Embryonic facial prominence (tissue), 1 donor: ENCODE measurements around the gene OR2AP1.
"Not testable (repeated sequence)": the region's sequence is repeated elsewhere in the genome, so short reads cannot be mapped to it uniquely, and the experiment has no call there.

Experiments
- DNase-seq: peaks from one replicate; pipeline ENCODE4 v3.0.0-alpha.2; 2016; ENCODE audit errors: extremely low spot score

The OR2AP1 gene

DNA sequence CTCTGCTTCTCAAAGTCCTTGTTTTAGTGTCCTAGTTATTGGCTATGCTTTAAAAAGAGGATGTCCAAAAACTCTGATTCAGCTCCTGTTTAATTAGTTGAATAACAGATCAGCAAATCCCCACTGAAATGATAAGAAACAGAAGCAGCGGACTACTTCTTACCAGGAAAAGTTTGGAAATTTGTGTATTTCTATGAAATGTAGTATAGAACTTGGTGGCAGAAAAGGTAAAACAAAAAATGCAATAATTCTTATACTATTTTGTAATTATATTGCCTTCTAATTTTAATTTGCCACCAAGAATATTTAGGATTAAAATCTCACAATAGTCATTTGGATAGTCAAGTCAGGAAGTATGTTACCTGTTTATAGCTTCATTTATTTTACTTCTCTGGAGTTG lies at the start of gene OR2AP1:
Gene OR2AP1 (plus strand): TSS at position 301 of the 400 bp plus-strand sequence. CDS start 1,947 bp downstream, outside the sequence.
- no peak for DNase-seq

DNA sequence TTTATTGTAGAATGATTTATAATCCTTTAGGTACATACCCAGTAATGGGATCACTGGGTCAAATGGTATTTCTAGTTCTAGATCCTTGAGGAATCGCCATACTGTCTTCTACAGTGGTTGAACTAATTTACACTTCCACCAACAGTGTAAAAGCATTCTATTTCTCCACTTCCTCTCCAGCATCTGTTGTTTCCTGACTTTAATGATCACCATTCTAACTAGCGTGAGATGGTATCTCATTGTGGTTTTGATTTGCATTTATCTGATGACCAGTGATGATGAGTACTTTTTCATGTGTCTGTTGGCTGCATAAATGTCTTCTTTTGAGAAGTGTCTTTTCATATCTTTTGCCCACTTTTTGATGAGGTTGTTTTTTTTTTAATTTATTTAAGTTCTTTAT lies 24.0 kb upstream of the OR2AP1 start:
- DNase-seq: not testable (repeated sequence)

DNA sequence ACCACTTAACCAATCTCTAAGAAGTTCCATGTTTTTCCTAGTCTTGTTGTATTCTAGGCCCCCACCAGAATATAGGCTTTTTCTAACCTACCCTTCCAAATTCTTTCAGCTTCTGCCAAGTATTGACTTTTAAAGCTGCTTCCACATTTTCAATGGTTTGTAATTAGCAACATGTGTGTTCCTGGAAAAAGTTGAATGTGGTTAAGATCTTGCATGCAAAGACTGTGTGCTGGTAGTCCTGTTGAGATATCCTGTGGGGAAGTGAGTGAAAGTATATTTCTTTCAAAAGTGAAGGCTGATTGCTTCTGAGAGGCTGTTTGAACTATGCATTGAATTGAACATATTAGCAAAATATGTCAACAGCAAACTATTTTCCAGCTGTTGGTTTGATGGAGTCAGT lies 23.5 kb upstream of the OR2AP1 start:
- no peak for DNase-seq

DNA sequence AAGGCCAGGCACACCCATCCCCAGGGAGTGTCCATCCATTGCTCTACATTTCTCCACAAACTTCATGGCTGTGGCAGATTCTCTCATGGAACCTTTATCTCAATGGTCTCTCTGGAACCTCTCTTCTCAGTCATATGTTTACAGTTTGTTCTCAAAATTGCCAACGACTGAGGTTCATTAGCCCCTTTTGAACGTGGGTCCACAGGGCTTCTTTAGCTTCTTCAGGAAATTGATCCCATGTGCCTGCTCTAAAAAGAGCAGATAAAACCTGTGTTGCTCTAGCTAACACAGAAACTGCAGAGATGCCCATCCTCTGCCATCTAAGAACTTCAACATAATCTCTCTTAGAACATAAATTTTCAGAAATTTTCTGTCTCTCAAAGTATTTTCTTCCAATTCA lies 23.0 kb upstream of the OR2AP1 start, which contains the start of gene OR6C4:
Gene OR6C4 (plus strand): TSS at position 301 of the 400 bp plus-strand sequence. CDS start 1,625 bp downstream, outside the sequence.
- DNase-seq: no peak

DNA sequence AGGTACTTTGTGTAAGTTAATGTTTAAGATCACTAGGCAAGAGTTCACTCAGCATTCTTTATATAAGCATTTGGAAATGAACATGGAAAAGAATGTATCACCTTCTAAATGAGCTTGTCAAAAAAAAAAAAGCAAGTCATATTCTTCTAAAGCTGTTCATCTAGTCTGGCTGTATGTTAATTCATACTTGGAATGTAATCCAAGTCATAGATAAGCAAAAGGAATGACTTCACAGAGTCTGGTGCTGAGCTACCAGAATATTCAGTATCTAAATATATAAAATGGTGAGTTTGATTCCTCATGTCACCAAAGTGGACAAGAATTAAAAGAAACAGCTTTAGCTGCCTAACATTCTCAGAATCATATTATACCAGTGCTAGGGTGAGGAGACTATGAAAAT lies 18.0 kb upstream of the OR2AP1 start:
- no peak for DNase-seq

DNA sequence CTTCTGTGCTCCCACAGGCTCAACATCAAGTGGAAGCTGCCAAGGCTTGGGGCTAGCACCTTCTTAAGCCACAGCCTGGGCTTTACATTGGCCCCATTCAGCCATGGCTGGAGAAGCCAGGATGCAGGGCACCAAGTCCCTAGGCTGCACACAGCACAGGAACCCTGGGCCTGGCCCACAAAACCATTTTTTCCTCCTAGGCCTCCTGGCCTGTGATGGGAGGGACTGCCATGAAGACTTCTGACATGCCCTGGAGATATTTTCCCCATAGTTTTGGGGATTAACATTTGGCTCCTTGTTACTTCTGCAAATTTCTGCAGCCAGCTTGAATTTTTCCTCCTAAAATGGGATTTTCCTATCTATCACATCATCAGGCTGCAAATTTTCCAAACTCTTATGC lies 2.2 kb upstream of the OR2AP1 start:
- DNase-seq: not testable (repeated sequence)

DNA sequence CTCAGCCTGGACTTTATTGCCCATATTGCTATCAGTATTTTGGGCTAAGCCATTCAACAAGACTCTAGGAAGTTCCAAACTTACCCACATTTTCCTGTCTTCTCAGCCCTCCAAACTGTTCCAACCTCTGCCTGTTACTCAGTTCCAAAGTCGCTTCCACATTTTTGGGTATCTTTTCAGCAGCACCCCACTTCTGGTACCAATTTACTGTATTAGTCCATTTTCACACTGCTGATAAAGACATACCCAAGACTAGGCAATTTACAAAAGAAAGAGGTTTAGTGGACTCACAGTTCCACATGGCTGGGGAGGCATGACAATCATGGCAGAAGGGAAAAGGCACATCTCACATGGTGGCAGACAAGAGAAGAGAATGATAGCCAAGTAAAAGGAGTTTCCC lies 1.6 kb upstream of the OR2AP1 start:
- not testable (repeated sequence) for DNase-seq

DNA sequence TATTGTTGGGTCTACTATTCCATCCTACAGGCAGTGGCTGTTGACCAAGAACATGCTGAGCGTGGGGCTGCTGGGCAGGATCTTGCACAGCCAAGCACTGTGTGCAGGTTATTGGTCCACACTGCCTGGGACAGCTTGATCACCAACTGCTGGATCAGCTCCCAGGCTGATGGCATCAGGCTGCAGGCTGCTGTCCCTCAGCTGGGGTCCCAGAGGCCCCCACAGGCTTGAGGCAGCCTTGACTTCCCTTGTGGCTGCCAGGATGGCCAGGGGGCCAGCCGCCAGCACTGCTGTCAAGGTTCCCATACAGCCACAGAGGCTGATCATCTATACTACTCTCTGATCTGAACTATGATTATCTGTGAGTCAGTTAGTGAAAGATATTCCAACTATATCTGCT lies 9.8 kb downstream of the OR2AP1 start:
- no peak for DNase-seq

DNA sequence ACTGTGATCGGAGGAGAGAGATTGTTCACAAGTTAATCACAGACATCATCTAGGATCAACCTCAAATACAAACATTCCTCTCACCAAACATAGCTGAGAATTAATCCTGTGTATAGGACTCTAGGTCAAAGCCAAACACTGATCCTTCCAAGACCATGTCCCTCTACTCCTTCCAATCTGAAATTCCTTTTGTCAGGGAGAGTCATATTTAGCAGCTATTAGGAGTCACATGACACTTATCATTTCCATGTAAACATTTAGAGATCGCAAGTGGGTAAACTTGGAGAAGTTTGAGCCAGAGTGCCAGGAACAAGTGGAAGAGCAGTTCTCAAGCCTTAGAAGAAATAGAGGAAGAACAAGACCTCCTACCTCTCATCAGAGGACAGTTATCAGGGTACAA lies 13.5 kb downstream of the OR2AP1 start:
- DNase-seq: no peak

DNA sequence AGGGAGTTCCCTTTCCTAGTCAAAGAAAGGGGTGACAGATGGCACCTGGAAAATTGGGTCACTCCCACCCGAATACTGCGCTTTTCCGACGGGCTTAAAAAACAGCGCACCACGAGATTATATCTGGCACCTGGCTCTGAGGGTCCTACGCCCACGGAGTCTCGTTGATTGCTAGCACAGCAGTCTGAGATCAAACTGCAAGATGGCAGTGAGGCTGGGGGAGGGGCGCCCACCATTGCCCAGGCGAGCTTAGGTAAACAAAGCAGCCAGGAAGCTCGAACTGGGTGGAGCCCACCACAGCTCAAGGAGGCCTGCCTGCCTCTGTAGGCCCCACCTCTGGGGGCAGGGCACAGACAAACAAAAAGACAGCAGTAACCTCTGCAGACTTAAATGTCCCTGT lies 17.9 kb downstream of the OR2AP1 start:
- DNase-seq: not testable (repeated sequence)

DNA sequence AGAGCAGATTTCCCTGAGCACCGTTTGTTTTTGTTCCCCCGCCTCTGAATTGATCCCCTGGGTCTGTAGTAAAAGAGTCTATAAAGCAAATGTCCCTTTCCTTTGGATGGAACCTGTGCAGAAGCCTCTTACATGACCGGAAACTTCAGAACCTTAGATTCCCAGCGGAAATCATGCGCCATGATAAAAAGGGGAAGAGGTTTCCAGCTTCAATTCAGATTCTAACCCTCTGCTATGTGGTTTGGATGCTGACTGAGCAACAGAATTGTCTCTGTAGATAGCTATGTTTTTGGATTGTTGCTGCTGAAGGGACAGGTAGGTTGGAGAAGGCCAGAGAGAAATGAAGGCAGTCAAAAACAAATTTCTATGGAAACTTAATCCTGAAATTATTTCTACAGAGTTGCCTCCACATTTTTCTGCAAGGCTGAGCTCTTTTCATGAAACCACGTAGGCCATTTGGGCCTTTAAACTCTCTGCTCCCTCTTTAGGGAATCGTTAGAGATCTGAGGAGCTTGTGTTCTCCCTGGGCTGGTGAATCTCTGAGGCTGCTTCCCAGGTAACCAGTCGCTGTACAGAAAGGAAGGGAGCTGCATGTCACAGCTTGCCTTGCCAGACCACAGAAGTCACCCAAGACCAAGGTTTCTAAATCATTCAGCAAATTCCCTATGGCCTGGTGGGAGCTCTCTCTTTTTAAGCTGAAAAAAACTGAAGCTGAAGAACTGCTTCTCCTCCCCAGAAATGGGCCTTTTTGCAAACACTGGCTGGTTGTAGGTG lies 35.7 kb downstream of the OR2AP1 start:
- DNase-seq: no peak

DNA sequence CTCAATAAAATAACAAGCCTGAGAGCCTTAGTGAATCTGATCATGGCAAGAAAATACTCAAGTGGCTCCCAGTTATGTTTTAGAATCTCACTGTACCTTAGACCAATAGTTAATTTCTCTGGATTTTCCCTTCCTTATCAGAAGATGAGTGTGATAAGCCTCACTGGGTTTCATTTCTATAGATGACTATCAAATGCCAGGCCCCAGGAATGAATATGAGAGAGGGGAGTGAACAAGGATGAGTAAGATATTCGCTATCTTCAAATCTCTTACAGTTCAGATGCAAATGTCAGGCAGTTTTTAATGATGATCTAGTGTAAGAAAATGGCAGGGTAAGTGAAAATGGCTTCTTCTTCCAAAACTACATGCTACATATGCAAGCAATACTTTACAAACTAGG lies 38.3 kb downstream of the OR2AP1 start:
- no peak for DNase-seq

DNA sequence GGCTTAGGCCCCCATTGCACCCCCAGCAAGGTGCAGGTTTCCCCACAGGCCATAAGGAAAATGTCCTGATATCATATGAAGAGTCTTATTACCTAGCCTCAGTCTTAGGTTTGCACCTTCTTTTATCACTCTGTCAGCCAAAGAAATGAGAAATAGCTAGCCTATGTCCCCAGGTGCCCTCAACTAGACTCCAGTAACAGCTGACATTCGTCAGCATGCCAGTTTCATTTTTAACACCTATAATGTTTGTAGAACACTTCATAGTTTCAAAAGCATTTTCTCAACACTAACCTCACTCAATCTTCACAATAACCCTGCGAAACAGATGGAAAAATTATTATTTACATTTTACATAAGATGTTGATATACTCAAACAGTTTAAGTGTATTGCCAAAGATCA lies 40.4 kb downstream of the OR2AP1 start:
- no peak for DNase-seq

DNA sequence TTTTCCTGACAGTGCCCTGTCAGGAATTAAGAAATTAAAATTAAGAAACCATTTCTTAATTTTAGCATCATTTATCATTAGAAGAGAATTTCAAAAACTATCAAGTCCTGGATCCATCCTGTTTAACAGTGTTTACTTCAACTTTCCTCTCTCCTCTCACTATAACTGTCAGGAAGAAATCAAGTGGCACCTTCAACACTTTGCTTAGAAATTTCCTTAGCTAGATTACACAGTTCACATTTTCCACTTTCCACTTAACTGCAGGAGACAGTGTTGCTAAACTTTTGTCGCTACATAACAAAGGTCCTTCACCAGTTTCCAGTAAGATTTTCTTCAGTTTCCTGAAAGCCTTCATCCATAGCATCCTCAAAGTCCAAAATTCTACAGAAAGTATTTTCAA lies 42.5 kb downstream of the OR2AP1 start:
- DNase-seq: no peak

DNA sequence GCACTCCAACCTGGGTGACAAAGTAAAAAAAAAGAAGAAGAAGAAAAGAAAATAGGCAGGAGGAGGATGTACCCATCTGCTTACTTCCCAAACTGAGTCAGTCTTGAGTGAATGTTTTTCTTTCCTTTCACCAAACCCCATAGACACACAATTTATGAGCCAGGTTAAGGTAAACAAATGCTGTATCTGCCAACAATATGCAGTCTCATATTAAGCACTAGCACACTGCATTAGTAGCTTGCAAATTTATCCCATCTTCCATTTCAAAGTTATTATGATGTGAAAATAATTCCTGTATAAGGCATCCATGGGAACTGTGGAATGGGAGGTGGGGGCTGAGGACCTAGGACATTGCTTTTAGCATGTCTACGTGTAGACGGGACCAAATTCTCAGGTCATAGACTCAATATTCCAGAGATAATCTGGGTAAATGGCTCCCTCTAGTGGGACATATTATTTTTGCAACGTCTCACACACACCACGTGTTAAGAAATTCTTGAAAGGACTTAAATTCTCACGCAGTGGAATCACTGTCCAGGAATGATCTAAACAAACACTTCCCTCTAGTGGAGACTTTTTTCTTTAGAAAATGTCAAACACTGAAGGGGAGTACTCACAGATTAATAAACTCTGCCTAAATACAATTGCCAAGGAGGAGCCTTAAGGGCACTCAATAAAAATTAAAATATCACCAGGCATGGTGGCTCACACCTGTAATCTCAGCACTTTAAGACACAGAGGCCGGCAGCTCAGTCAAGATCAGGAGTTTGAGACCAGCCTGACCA lies 47.3 kb downstream of the OR2AP1 start:
- peak; percentile 77 for DNase-seq

DNA sequence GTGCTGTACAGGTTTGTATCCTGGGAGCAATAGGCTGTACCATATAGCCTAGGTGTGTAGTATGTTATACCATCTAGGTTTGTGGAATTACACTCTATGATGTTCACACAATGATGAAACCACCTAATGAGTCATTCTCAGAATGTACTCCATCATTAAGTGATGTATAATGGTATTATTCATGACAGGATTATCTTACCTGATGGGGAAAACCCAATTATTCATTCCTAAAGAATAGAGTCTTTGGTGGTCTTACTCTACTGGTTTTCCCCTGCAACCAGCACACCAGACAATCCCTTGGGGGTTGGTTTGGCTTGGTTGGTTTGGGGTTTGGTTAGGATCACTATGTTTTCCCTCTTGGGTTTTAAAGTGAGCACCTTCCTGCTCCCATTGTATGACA lies 51.8 kb downstream of the OR2AP1 start:
- no peak for DNase-seq
